Measurements from ENCODE around the gene CMPK2. TPM values are rescaled to one million over a fixed set of nuclear protein-coding genes. Genes with fewer than 3 reads are reported as not detected.

CMPK2 gene
- total RNA-seq, 2 donors from 2014 or later: 2.1 to 3.8 TPM

DNA sequence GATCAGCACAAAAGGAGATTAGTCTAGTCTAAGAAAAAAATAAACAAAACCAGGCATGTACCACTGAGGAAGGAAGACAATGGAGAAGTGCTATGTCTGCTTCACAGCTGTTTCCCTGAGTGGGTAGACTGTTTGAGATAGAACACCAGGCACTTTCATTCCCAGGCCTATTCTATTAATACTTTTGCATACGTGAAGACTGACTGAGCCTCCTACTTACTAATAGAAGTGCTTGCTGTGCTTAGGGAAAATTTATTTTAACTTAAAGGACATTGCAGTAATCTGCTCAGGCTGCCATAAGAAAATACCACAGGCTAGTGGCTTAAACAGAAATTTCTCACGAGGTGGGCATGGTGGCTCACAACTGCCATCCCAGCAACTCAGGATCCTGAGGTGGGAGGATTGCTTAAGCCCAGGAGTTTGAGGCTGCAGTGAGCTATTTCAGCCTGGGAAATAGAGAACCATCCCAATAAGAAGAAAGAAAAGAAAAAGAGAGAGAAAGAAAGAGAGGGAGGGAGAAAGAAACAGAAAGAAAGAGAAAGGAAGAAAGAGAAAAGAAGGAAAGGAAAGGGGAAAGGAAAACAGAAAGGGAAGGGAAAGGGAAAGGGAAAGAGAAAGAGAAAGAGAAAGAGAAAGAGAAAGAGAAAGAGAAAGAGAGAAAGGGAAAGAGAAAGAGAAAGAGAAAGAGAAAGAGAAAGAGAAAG is 33.0 kb downstream of the CMPK2 start:
- Histone ChIP-seq H3K36me3 (ENCODE audit: control insufficient read depth, insufficient read depth, low read length) (no peaks in the 10 kb centered on the region), H3K9ac (ENCODE audit: extremely low read depth, low read length, poor library complexity, severe bottlenecking) (no peak overlapping the region), H3K27me3 (ENCODE audit: control insufficient read depth, insufficient read depth, low read length, poor library complexity, severe bottlenecking) (no peaks in the 10 kb centered on the region), H3K4me3 (ENCODE audit: low read length) (no peak overlapping the region), H3K27ac (ENCODE audit: low read depth, low read length) (no peak overlapping the region), H3K4me1 (ENCODE audit: control insufficient read depth, insufficient read depth, low read length) (no peaks in the 10 kb centered on the region), H3K9me3 (ENCODE audit: control insufficient read depth, low read length) (peaks cover 12% of the 10 kb centered on the region)
- H3K4me3 Mint-ChIP-seq: no peak overlapping the region
- TF ChIP-seq, protein P1, sequence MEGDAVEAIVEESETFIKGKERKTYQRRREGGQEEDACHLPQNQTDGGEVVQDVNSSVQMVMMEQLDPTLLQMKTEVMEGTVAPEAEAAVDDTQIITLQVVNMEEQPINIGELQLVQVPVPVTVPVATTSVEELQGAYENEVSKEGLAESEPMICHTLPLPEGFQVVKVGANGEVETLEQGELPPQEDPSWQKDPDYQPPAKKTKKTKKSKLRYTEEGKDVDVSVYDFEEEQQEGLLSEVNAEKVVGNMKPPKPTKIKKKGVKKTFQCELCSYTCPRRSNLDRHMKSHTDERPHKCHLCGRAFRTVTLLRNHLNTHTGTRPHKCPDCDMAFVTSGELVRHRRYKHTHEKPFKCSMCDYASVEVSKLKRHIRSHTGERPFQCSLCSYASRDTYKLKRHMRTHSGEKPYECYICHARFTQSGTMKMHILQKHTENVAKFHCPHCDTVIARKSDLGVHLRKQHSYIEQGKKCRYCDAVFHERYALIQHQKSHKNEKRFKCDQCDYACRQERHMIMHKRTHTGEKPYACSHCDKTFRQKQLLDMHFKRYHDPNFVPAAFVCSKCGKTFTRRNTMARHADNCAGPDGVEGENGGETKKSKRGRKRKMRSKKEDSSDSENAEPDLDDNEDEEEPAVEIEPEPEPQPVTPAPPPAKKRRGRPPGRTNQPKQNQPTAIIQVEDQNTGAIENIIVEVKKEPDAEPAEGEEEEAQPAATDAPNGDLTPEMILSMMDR (conservative IDR thresholded peaks at IDR 0.05): no peak
- H3K4me1 Mint-ChIP-seq: peaks cover 4% of the 10 kb centered on the region
- no peak for DNase-seq
- WGBS, 2 experiments (ENCODE audit: insufficient coverage in 1 of 2, insufficient read length in 1 of 2): 79 to 100% methylated on average over 2 of the region's 2 CpGs
- no peaks in the 10 kb centered on the region for H3K36me3 Mint-ChIP-seq (ENCODE audit: low read depth)
- H3K27me3 Mint-ChIP-seq (ENCODE audit: insufficient read depth): peaks cover 2% of the 10 kb centered on the region
- no peak overlapping the region for H3K27ac Mint-ChIP-seq
- peaks cover 37% of the 10 kb centered on the region for H3K9me3 Mint-ChIP-seq

DNA sequence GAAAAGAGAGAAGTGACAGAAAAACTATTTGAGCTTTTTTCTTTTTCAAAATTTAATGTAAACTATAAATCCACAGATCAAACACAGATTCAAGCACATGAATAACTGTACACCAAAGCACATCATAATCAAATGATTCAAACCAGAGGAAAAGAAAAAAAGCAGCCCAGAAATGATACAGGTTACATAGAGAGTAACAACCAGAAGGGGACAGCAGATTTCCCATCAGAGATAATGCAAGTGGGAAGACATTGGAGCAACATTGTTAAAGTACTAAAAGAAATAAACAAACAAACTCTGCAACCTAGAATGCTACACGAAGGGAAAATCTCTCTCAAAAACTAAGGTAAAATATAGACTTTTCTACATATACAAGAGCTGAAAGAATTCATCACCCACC is 34.5 kb downstream of the CMPK2 start:
- Histone ChIP-seq H3K9me3 (ENCODE audit: control insufficient read depth, low read length) (peaks cover 12% of the 10 kb centered on the region), H3K27me3 (ENCODE audit: control insufficient read depth, insufficient read depth, low read length, poor library complexity, severe bottlenecking) (no peaks in the 10 kb centered on the region), H3K4me1 (ENCODE audit: control insufficient read depth, insufficient read depth, low read length) (no peaks in the 10 kb centered on the region), H3K27ac (ENCODE audit: low read depth, low read length) (no peak overlapping the region), H3K9ac (ENCODE audit: extremely low read depth, low read length, poor library complexity, severe bottlenecking) (no peak overlapping the region), H3K4me3 (ENCODE audit: low read length) (no peak overlapping the region), H3K36me3 (ENCODE audit: control insufficient read depth, insufficient read depth, low read length) (no peaks in the 10 kb centered on the region)
- Mint-ChIP-seq H3K36me3 (ENCODE audit: low read depth) (no peaks in the 10 kb centered on the region), H3K27ac (no peak overlapping the region), H3K9me3 (peaks cover 37% of the 10 kb centered on the region), H3K4me3 (no peak overlapping the region), H3K4me1 (peaks cover 4% of the 10 kb centered on the region), H3K27me3 (ENCODE audit: insufficient read depth) (peaks cover 2% of the 10 kb centered on the region)
- TF ChIP-seq, protein P1 (conservative IDR thresholded peaks at IDR 0.05): no peak
- DNase-seq: no peak
- WGBS, 2 experiments (ENCODE audit: insufficient coverage in 1 of 2, insufficient read length in 1 of 2): 82% methylated on average over 1 of the region's 1 CpG; no CpG with 5 or more reads in 1 of the 2 experiments

DNA sequence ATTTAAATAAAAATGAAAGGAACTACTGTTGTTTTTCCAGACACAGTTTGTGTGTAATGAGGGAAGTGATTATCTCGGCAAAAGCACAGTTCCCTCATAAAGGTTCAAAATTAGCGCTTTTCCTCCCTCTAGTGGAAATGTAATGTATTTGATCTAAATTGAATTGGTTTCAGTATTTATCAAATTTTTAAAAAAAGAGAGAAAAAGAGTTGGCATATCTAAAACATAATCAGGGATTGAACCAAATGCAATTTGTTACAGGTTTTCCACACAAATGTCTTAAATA is 37.5 kb downstream of the CMPK2 start:
- H3K27ac Mint-ChIP-seq: no peak overlapping the region
- H3K9me3 Mint-ChIP-seq: peaks cover 30% of the 10 kb centered on the region
- H3K4me1 Mint-ChIP-seq: peaks cover 7% of the 10 kb centered on the region
- Histone ChIP-seq H3K9me3 (ENCODE audit: control insufficient read depth, low read length) (peaks cover 12% of the 10 kb centered on the region), H3K4me1 (ENCODE audit: control insufficient read depth, insufficient read depth, low read length) (no peaks in the 10 kb centered on the region), H3K9ac (ENCODE audit: extremely low read depth, low read length, poor library complexity, severe bottlenecking) (no peak overlapping the region), H3K27ac (ENCODE audit: low read depth, low read length) (no peak overlapping the region), H3K4me3 (ENCODE audit: low read length) (no peak overlapping the region), H3K36me3 (ENCODE audit: control insufficient read depth, insufficient read depth, low read length) (no peaks in the 10 kb centered on the region), H3K27me3 (ENCODE audit: control insufficient read depth, insufficient read depth, low read length, poor library complexity, severe bottlenecking) (no peaks in the 10 kb centered on the region)
- WGBS, 2 experiments (ENCODE audit: insufficient coverage in 1 of 2, insufficient read length in 1 of 2): 40% methylated on average over 2 of the region's 2 CpGs; no CpG with 5 or more reads in 1 of the 2 experiments
- H3K27me3 Mint-ChIP-seq (ENCODE audit: insufficient read depth): peaks cover 2% of the 10 kb centered on the region
- no peak for DNase-seq
- H3K4me3 Mint-ChIP-seq: no peak overlapping the region
- TF ChIP-seq, protein P1 (conservative IDR thresholded peaks at IDR 0.05): peak; percentile 74
- no peaks in the 10 kb centered on the region for H3K36me3 Mint-ChIP-seq (ENCODE audit: low read depth)
